ENCODE results near the gene DNAJC12.
"Not testable (repeated sequence)": the region's sequence is repeated elsewhere in the genome, so short reads cannot be mapped to it uniquely, and the experiment has no call there.

DNAJC12 gene

GRCh38 chr10:67790534-67791408 lies 47.2 kb downstream of the DNAJC12 start:
- peak; percentile 44 for DNase-seq

- no peak for DNase-seq
Measured at GRCh38 chr10:67789769-67790168, 48.2 kb downstream of the DNAJC12 start.

- DNase-seq, result peak; percentile 83
Measured at GRCh38 chr10:67788028-67788886, 49.7 kb downstream of the DNAJC12 start.

- DNase-seq, result no peak
Measured at GRCh38 chr10:67785098-67785497, 52.9 kb downstream of the DNAJC12 start.

GRCh38 chr10:67784474-67784873 lies 53.5 kb downstream of the DNAJC12 start:
- no peak for DNase-seq

GRCh38 chr10:67783606-67784294 lies 54.2 kb downstream of the DNAJC12 start:
- DNase-seq, result no peak

GRCh38 chr10:67782530-67782929 lies 55.5 kb downstream of the DNAJC12 start:
- no peak for DNase-seq

- no peak for DNase-seq
Measured at GRCh38 chr10:67780759-67781538, 57.0 kb downstream of the DNAJC12 start.

GRCh38 chr10:67780204-67780621 lies 57.8 kb downstream of the DNAJC12 start:
- not testable (repeated sequence) for DNase-seq

GRCh38 chr10:67779465-67780203 lies 58.4 kb downstream of the DNAJC12 start:
- DNase-seq, result peak; percentile 56

GRCh38 chr10:67776371-67776770 lies 61.6 kb downstream of the DNAJC12 start:
- DNase-seq, result no peak

GRCh38 chr10:67775279-67775678 lies 62.7 kb downstream of the DNAJC12 start:
- DNase-seq, result no peak

GRCh38 chr10:67772894-67773511 lies 65.0 kb downstream of the DNAJC12 start:
- no peak for DNase-seq

- DNase-seq, result no peak
Measured at GRCh38 chr10:67772151-67772550, 65.8 kb downstream of the DNAJC12 start.

GRCh38 chr10:67771200-67771599 lies 66.8 kb downstream of the DNAJC12 start:
- DNase-seq, result no peak

- no peak for DNase-seq
Measured at GRCh38 chr10:67770537-67770936, 67.5 kb downstream of the DNAJC12 start.

- DNase-seq, result no peak
Measured at GRCh38 chr10:67767244-67767643, 70.7 kb downstream of the DNAJC12 start.

GRCh38 chr10:67764012-67764822 lies 73.8 kb downstream of the DNAJC12 start:
- DNase-seq, result peak; percentile 95

GRCh38 chr10:67763499-67764011 lies 74.4 kb downstream of the DNAJC12 start:
- peak; percentile 82 for DNase-seq

GRCh38 chr10:67762567-67762966 lies 75.4 kb downstream of the DNAJC12 start:
- not testable (repeated sequence) for DNase-seq

Measured in stimulated activated CD4-positive, alpha-beta T cell treated with anti-CD3 and anti-CD28 coated beads, Interleukin-1b, Interleukin-23, amount 100 ng/mL, for 48 hours (primary cell).